ENCODE measurements around the gene GRIK2.

GRCh38 chr6:101887532-101887931 lies 494.0 kb downstream of the GRIK2 start:
- TF ChIP-seq CTCF (IDR thresholded peaks at IDR 0.05) (no peak), POLR2A (IDR thresholded peaks at IDR 0.05) (no peak)

All from tibial nerve (tissue), 3 donors.